Loucy (cell line): Measurements from ENCODE around the gene ACER2.

ENCODE experiments used
- H2AFZ ChIP-seq: fragments of 200-600 bp; sonication (generic); 2 replicates; pipeline ENCODE4 v1.6.0; 2016; ENCODE audit warnings: antibody characterized with exemption, mild to moderate bottlenecking, low read length, moderate library complexity
- H3F3A ChIP-seq: fragments of 200-600 bp; 2 replicates; pipeline ENCODE4 v1.6.0; 2016; ENCODE audit warnings: antibody characterized with exemption, low read depth, mild to moderate bottlenecking
- H3K27me3 ChIP-seq: fragments of 200-600 bp; sonication (generic); 2 replicates; pipeline ENCODE4 v1.6.1; 2014; ENCODE audit warnings: low read length, mild to moderate bottlenecking; ENCODE audit not compliant: insufficient read depth, poor library complexity, severe bottlenecking
- H3K36me3 ChIP-seq: fragments of 200-600 bp; sonication (generic); 2 replicates; pipeline ENCODE4 v1.6.1; 2016; ENCODE audit warnings: low read length; ENCODE audit not compliant: insufficient read depth
- H3K4me1 ChIP-seq: fragments of 200-600 bp; sonication (generic); 2 replicates; pipeline ENCODE4 v1.5.1; 2014; ENCODE audit warnings: low read length, mild to moderate bottlenecking; ENCODE audit not compliant: insufficient read depth, poor library complexity, severe bottlenecking
- H3K4me2 ChIP-seq: fragments of 200-600 bp; sonication (generic); 2 replicates; pipeline ENCODE4 v1.6.0; 2014; ENCODE audit warnings: antibody characterized with exemption, low read length, low read depth, mild to moderate bottlenecking; ENCODE audit not compliant: poor library complexity, severe bottlenecking
- H3K4me3 ChIP-seq: fragments of 200-600 bp; sonication (generic); 2 replicates; pipeline ENCODE4 v1.5.1; 2014; ENCODE audit warnings: low read length, mild to moderate bottlenecking, mixed read lengths; ENCODE audit not compliant: poor library complexity, severe bottlenecking
- H3K79me2 ChIP-seq: fragments of 200-600 bp; sonication (generic); 2 replicates; pipeline ENCODE4 v1.6.1; 2014; ENCODE audit warnings: low read length; ENCODE audit not compliant: insufficient read depth
- H3K9ac ChIP-seq: fragments of 200-600 bp; sonication (generic); 2 replicates; pipeline ENCODE4 v1.6.0; 2014; ENCODE audit warnings: mild to moderate bottlenecking, low read depth, low read length, moderate library complexity; ENCODE audit not compliant: poor library complexity, severe bottlenecking
- H3K9me2 ChIP-seq: fragments of 200-600 bp; sonication (generic); replicated peaks from 2 replicates; pipeline ENCODE4 v1.6.1; 2016; ENCODE audit warnings: low read depth, low read length, mixed read lengths
- H3K9me3 ChIP-seq: fragments of 200-600 bp; sonication (generic); 2 replicates; pipeline ENCODE4 v1.6.1; 2014; ENCODE audit warnings: mild to moderate bottlenecking, antibody characterized with exemption, low read length, low read depth; ENCODE audit not compliant: insufficient read depth
- H4K20me1 ChIP-seq: fragments of 200-600 bp; sonication (generic); 2 replicates; pipeline ENCODE4 v1.6.0; 2014; ENCODE audit warnings: antibody characterized with exemption, low read length, mild to moderate bottlenecking; ENCODE audit not compliant: insufficient read depth, poor library complexity, severe bottlenecking
- EZH2phosphoT487 ChIP-seq: fragments of 200-600 bp; IDR thresholded peaks from 2 replicates; pipeline ENCODE4 v1.6.1; 2018; ENCODE audit warnings: antibody characterized with exemption, mild to moderate bottlenecking, moderate library complexity, borderline replicate concordance
- TF ChIP-seq, protein P1 (sequence below): fragments of 200-600 bp; sonication (generic); conservative IDR thresholded peaks from 2 replicates; pipeline ENCODE4 v1.5.1; 2014; ENCODE audit warnings: mild to moderate bottlenecking, antibody characterized with exemption, low read length

ACER2 gene

DNA sequence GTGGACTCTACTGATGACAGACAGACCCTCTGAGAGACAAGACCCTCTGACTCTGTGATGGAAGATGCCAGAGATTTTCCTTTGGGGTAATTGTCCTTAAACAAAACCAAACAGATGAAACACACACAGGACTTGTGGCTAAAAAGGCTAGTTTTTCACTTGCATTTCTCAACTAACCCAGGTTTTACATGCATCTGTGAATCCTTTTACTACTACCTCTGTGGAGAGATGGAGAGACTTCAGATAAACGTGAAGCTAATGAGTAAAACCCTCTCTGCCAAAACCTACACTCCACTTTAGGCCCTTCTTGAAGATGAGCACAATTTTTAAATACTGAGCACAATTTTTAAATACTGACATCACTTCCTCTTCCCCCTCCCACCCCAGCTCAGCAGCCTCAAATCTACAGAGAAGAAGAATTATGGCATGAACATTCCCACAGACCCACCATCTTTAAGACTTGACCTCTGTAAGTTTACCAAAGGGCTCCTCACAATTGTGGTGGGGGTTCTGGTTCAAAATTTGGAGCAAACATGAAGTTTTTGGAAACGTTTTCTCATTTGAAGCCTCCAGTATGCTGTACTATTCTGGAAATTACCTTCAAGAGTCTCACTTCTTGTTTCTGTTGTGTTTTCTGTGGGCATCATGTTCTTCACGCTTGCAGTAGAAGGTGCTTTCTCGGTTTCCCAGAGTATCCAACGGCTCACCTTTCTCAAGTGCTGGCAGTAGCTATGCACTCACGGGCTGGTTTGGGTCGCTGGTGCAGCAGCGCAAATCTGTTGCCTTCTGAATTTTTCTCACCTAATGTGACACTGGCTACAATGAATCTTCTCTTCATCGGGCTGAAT lies 42.7 kb downstream of the ACER2 start:
- no peaks in the 10 kb centered on the region for H3K9me2 ChIP-seq
- peaks cover 4% of the 10 kb centered on the region; the same call in 1 of the 2 replicates for H3K36me3 ChIP-seq
- no peaks in the 10 kb centered on the region for H3K4me1 ChIP-seq
- H2AFZ ChIP-seq, result no peak overlapping the region
- no peak for TF ChIP-seq EZH2phosphoT487
- TF ChIP-seq, protein P1, sequence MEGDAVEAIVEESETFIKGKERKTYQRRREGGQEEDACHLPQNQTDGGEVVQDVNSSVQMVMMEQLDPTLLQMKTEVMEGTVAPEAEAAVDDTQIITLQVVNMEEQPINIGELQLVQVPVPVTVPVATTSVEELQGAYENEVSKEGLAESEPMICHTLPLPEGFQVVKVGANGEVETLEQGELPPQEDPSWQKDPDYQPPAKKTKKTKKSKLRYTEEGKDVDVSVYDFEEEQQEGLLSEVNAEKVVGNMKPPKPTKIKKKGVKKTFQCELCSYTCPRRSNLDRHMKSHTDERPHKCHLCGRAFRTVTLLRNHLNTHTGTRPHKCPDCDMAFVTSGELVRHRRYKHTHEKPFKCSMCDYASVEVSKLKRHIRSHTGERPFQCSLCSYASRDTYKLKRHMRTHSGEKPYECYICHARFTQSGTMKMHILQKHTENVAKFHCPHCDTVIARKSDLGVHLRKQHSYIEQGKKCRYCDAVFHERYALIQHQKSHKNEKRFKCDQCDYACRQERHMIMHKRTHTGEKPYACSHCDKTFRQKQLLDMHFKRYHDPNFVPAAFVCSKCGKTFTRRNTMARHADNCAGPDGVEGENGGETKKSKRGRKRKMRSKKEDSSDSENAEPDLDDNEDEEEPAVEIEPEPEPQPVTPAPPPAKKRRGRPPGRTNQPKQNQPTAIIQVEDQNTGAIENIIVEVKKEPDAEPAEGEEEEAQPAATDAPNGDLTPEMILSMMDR, result no peak
- no peak overlapping the region for H3K9ac ChIP-seq
- H3F3A ChIP-seq, result no peaks in the 10 kb centered on the region
- no peaks in the 10 kb centered on the region for H3K27me3 ChIP-seq
- H3K9me3 ChIP-seq, result no peaks in the 10 kb centered on the region
- no peaks in the 10 kb centered on the region for H3K79me2 ChIP-seq
- H4K20me1 ChIP-seq, result no peaks in the 10 kb centered on the region
- H3K4me2 ChIP-seq, result no peak overlapping the region
- H3K4me3 ChIP-seq, result no peak overlapping the region

DNA sequence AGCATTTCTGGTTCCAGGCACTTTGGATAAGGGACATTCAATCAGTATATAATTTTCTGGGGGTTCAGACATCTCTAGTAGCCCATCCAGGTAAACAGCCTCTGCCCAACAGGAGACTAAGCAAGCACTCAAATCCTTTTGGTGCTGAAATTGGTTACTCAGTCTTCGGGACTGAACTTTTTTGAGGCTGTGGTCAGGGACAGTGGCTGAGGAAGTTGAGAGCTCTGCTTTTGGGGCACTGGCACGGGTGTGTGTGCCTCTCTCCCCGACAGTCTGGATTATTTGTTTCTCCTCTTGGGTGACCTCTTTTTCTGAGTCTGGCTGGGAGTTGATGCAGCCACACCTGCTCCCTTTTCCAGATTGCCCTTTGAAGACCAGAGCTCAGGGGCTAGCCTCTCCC lies 47.6 kb downstream of the ACER2 start:
- TF ChIP-seq EZH2phosphoT487, result no peak
- TF ChIP-seq, protein P1, result no peak
- H3K4me2 ChIP-seq, result no peak overlapping the region
- H3F3A ChIP-seq, result no peaks in the 10 kb centered on the region
- no peak overlapping the region for H3K4me3 ChIP-seq
- H2AFZ ChIP-seq, result peak overlapping the region; percentile 93; the same call in 1 of the 2 replicates
- H3K27me3 ChIP-seq, result no peaks in the 10 kb centered on the region
- no peaks in the 10 kb centered on the region for H3K79me2 ChIP-seq
- peaks cover 5% of the 10 kb centered on the region for H3K4me1 ChIP-seq
- H3K9me3 ChIP-seq, result no peaks in the 10 kb centered on the region
- peak overlapping the region; percentile 1 for H3K9ac ChIP-seq
- peaks cover 2% of the 10 kb centered on the region; the same call in 1 of the 2 replicates for H3K36me3 ChIP-seq
- H3K9me2 ChIP-seq, result no peaks in the 10 kb centered on the region
- no peaks in the 10 kb centered on the region for H4K20me1 ChIP-seq

DNA sequence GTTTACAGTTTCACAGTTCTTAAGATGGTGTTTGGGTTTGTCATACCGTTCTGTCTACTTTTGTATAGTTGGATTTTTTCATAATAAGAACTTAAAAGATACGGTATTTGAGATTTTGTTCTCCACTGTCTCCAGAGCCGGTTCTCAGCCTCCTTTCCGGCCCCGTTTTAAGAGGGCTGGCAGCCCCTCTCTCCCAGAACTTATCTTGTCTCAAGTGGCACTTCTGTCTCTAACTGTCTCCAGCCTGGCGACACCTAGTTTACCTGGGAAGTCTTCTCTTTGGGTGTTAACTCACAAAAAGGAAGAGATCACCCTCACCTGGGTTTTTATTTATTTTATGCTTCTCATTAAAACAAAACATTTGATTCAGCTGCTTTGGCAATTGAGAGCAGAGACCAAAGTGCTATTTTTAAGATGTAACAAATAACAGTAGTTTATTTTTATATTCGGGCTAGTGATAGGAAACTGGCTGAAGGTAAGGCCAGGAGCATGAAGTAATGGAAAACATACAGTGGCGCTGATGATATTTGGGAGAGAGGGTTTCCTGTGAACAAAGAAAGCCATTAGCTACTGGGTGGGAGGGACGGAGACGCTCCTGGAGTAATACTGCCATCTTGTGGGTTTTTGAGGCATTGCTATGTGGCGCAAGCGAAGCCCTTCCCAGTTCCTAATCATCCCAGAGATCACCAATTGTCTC lies 48.3 kb downstream of the ACER2 start:
- H3K9ac ChIP-seq, result peak overlapping the region; percentile 1

More for the DNA sequence above, 48.3 kb downstream of the ACER2 start:
- Histone ChIP-seq H3K9me2 (no peaks in the 10 kb centered on the region), H4K20me1 (no peaks in the 10 kb centered on the region), H3K79me2 (no peaks in the 10 kb centered on the region), H3K36me3 (no peaks in the 10 kb centered on the region), H3K9me3 (no peaks in the 10 kb centered on the region), H3K4me3 (peak overlapping the region; percentile 56), H3K4me2 (peak overlapping the region; percentile 68), H3F3A (no peaks in the 10 kb centered on the region), H2AFZ (peak overlapping the region; percentile 93), H3K27me3 (no peaks in the 10 kb centered on the region), H3K4me1 (peaks cover 5% of the 10 kb centered on the region)
- TF ChIP-seq EZH2phosphoT487, result no peak
- TF ChIP-seq, protein P1, result peak; percentile 91
